Vein endothelial cell (primary cell): ENCODE data around the gene TGM2. TPM values are rescaled to one million over a fixed set of nuclear protein-coding genes. Genes with fewer than 3 reads are reported as not detected.

Experiments
- small RNA-seq: library from RNA; depleted of rRNA; stranded (forward); fragments of <200 nt; gene quantifications from one replicate; pipeline ENCODE3, GENCODE V24; 2012
- total RNA-seq: library from RNA; depleted of rRNA; stranded (reverse); fragments of >200 nt; gene quantifications from 2 replicates; pipeline ENCODE4 v1.2.3, GENCODE V29; 2012

Gene TGM2
- 938 and 1,115 TPM in 2 replicates for total RNA-seq

DNA sequence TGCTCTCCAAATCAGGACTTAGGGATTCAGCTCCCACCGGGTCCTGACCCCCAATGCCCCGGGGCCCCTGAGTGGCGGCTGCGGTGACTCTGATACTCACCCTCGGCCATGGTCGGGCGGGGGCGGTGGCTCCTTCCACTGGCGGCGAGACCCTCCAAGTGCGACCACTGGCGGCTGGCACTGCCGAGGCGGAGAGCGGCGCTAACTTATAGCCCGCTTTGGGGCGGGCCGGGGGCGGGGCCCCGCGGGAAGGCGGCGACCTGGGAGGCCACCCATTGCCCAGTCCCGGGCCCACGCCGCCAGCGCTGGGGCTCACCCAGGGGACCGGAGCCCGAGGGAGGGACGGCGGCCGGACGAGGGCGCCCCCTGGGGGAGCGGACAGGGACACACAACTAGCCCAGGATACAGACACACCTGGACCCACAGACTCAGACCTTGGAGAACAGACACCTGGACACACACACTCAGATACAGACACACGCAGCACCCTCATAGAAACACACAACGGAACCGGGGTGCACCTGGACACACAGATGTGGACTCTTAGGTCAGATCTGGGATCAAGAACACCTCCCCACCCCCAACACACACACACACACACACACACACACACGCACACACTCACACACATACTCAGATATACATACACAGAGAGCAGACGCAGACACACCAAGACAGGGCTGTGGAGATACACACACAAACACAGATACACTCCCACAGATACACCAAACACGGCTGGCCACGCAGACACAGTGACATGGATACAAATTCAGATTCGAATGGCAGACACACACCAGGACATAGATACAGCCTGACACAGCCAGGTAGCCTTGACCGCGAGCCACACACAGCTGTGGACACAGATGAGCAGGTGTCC is at the start of gene TGM2:
TGM2 (minus strand) TSS at position 182 of the 877 bp plus-strand sequence; CDS start at position 110, 72 bp downstream.

Small RNA genes lying within 50 kb of the gene (small RNA-seq; reads per million reads assigned to genes)
- gene RN7SL237P = not detected

Other genes starting within 250 kb of the TGM2 start
- gene TTI1, start 131.8 kb downstream of the TGM2 start, total RNA-seq = 18.9 and 19.4 TPM in 2 replicates
- 18.6 and 21.4 TPM in 2 replicates for gene RPRD1B, start 131.5 kb downstream of the TGM2 start, total RNA-seq
- gene KIAA1755, start 95.5 kb upstream of the TGM2 start, total RNA-seq = under 0.01 and 0.19 TPM in 2 replicates
- not detected in 2 replicates for gene BPI, start 138.9 kb upstream of the TGM2 start, total RNA-seq
- gene LBP, start 181.2 kb upstream of the TGM2 start, total RNA-seq = under 0.01 TPM in 1 of 2 replicates, not detected in the other